ENCODE data around the gene LCT. TPM values are rescaled to one million over a fixed set of nuclear protein-coding genes. Genes with fewer than 3 reads are reported as not detected.
"Not testable (repeated sequence)": the region's sequence is repeated elsewhere in the genome, so short reads cannot be mapped to it uniquely, and the experiment has no call there.

The LCT gene
- total RNA-seq, 4 donors from 2014 or later, result not detected

GRCh38 chr2:135797497-135798274 is 39.3 kb downstream of the LCT start:
- Histone ChIP-seq H3K4me3 (no peak overlapping the region), H3K27me3 (no peaks in the 10 kb centered on the region), H3K4me1 (peaks cover 2 to 11% (median 10%) of the 10 kb centered on the region in 4 donors), H3K36me3 (no peaks in the 10 kb centered on the region), H3K27ac (replicated peaks in 1 of 4) (no peak overlapping the region), H3K9me3 (no peaks in the 10 kb centered on the region)
- intact Hi-C loops (cut with DNase I), result no loop called here
- peak; percentile 92 for DNase-seq (ENCODE audit: extremely low spot score)
- no peak for TF ChIP-seq POLR2A (IDR thresholded peaks at IDR 0.05; ENCODE audit: low read depth)
- no peak for TF ChIP-seq POLR2AphosphoS5 (IDR thresholded peaks at IDR 0.05)
- TF ChIP-seq EP300 (IDR thresholded peaks at IDR 0.05), result no peak
- TF ChIP-seq CTCF (IDR thresholded peaks at IDR 0.05), result peak in 2 of 3 experiments; percentile 76 to 78
- 45% methylated on average over 22 of the region's 22 CpGs for WGBS

- 94% methylated on average over 6 of the region's 8 CpGs for WGBS
- H3K4me1 ChIP-seq, result peaks cover 2 to 11% (median 10%) of the 10 kb centered on the region in 4 donors
- peak; percentile 60 for DNase-seq (ENCODE audit: extremely low spot score)
- no peak overlapping the region for H3K4me3 ChIP-seq
- no peak for TF ChIP-seq POLR2AphosphoS5 (IDR thresholded peaks at IDR 0.05)
- no peak for TF ChIP-seq POLR2A (IDR thresholded peaks at IDR 0.05; ENCODE audit: low read depth)
- TF ChIP-seq EP300 (IDR thresholded peaks at IDR 0.05), result no peak
- TF ChIP-seq CTCF (IDR thresholded peaks at IDR 0.05), result no peak
- intact Hi-C loops (cut with DNase I), result no loop called here
- H3K9me3 ChIP-seq, result no peaks in the 10 kb centered on the region
- no peaks in the 10 kb centered on the region for H3K36me3 ChIP-seq
- H3K27me3 ChIP-seq, result no peaks in the 10 kb centered on the region
- H3K27ac ChIP-seq (replicated peaks in 1 of 4), result no peak overlapping the region
Observed at GRCh38 chr2:135796606-135797005, 40.4 kb downstream of the LCT start.

- 77% methylated on average over 4 of the region's 4 CpGs for WGBS
- H3K4me3 ChIP-seq; H3K27ac ChIP-seq (replicated peaks in 1 of 4); DNase-seq (ENCODE audit: extremely low spot score); H3K27me3 ChIP-seq; intact Hi-C loops (cut with DNase I); H3K36me3 ChIP-seq; H3K9me3 ChIP-seq: not testable (repeated sequence)
- H3K4me1 ChIP-seq, result peaks cover 2 to 11% (median 10%) of the 10 kb centered on the region in 4 donors
Observed at GRCh38 chr2:135795641-135796040, 41.3 kb downstream of the LCT start.

GRCh38 chr2:135792401-135793150 is 44.4 kb downstream of the LCT start:
- intact Hi-C loops (cut with DNase I), result no loop called here
- Histone ChIP-seq H3K36me3 (peaks cover 0 to 11% (median 3%) of the 10 kb centered on the region in 4 donors), H3K27ac (replicated peaks in 1 of 4) (no peak overlapping the region), H3K4me1 (peaks cover under 1 to 6% (median 5%) of the 10 kb centered on the region in 4 donors), H3K27me3 (no peaks in the 10 kb centered on the region), H3K4me3 (no peak overlapping the region), H3K9me3 (no peaks in the 10 kb centered on the region)
- peak; percentile 80 for DNase-seq (ENCODE audit: extremely low spot score)
- TF ChIP-seq POLR2AphosphoS5 (IDR thresholded peaks at IDR 0.05) (no peak), POLR2A (IDR thresholded peaks at IDR 0.05; ENCODE audit: low read depth) (no peak), CTCF (IDR thresholded peaks at IDR 0.05) (no peak), EP300 (IDR thresholded peaks at IDR 0.05) (no peak)
- WGBS, result 79% methylated on average over 7 of the region's 7 CpGs

- peak; percentile 81 for DNase-seq (ENCODE audit: extremely low spot score)
- Histone ChIP-seq H3K27me3 (no peaks in the 10 kb centered on the region), H3K4me1 (no peaks in the 10 kb centered on the region), H3K27ac (replicated peaks in 1 of 4) (no peak overlapping the region), H3K36me3 (peaks cover 0 to 21% (median 4%) of the 10 kb centered on the region in 4 donors), H3K4me3 (no peak overlapping the region), H3K9me3 (no peaks in the 10 kb centered on the region)
- intact Hi-C loops (cut with DNase I), result no loop called here
- WGBS, result 100% methylated on average over 2 of the region's 2 CpGs
- TF ChIP-seq CTCF (IDR thresholded peaks at IDR 0.05), result no peak
- TF ChIP-seq EP300 (IDR thresholded peaks at IDR 0.05), result no peak
- no peak for TF ChIP-seq POLR2A (IDR thresholded peaks at IDR 0.05; ENCODE audit: low read depth)
Observed at GRCh38 chr2:135791418-135792190, 45.4 kb downstream of the LCT start.

Data from esophagus muscularis mucosa (tissue), 4 donors.